ENCODE measurements around the gene COL20A1. TPM values are rescaled to one million over a fixed set of nuclear protein-coding genes. Genes with fewer than 3 reads are reported as not detected.

COL20A1 gene
- total RNA-seq, 1 experiment from 2014 or later: 2.3 TPM

GRCh38 chr20:63361519-63362435, 68.8 kb downstream of the COL20A1 start:
- Histone ChIP-seq H3K4me2 (ENCODE audit: insufficient read depth, insufficient read length, low read length) (peak overlapping the region; percentile 37), H3K4ac (ENCODE audit: low read depth, low read length) (no peak overlapping the region), H3K79me1 (ENCODE audit: insufficient read depth, low read depth, low read length, poor library complexity, severe bottlenecking) (no peaks in the 10 kb centered on the region), H3K23ac (ENCODE audit: insufficient read length, low read depth, low read length) (no peak overlapping the region), H4K5ac (ENCODE audit: insufficient read length, low read depth, low read length) (no peak overlapping the region), H2BK120ac (ENCODE audit: low read depth, low read length, poor library complexity, severe bottlenecking) (no peak overlapping the region), H3K18ac (ENCODE audit: insufficient read length, low read depth, low read length) (no peak overlapping the region), H3K14ac (ENCODE audit: insufficient read depth, low read length) (no peak overlapping the region; the same call in 1 of the 2 replicates), H4K8ac (replicated peaks; ENCODE audit: insufficient read length, low read depth, low read length) (no peak overlapping the region), H3K23me2 (ENCODE audit: insufficient read length, low read depth, low read length, poor library complexity, severe bottlenecking) (peaks cover 6% of the 10 kb centered on the region), H4K20me1 (ENCODE audit: control insufficient read depth, insufficient read depth, insufficient read length) (no peaks in the 10 kb centered on the region), H2AK5ac (ENCODE audit: insufficient read length, low read length) (no peak overlapping the region), H3K4me1 (ENCODE audit: insufficient read depth, low read length) (no peaks in the 10 kb centered on the region; the same call in 1 of the 2 replicates), H3T11ph (ENCODE audit: low read length) (no peak overlapping the region), H3K56ac (ENCODE audit: insufficient read length, low read depth, low read length) (no peak overlapping the region), H2BK12ac (ENCODE audit: insufficient read length, low read depth, low read length) (no peak overlapping the region), H2BK20ac (ENCODE audit: low read depth, low read length, poor library complexity, severe bottlenecking) (no peak overlapping the region), H3K79me2 (ENCODE audit: insufficient read depth, low read length) (no peaks in the 10 kb centered on the region), H3K27ac (ENCODE audit: insufficient read length, low read depth, low read length) (no peak overlapping the region), H2AFZ (ENCODE audit: low read length) (no peak overlapping the region), H3K9me3 (ENCODE audit: control insufficient read depth, low read depth, low read length) (no peaks in the 10 kb centered on the region), H4K91ac (ENCODE audit: insufficient read length, low read depth, low read length) (no peak overlapping the region), H3K9ac (ENCODE audit: extremely low read depth, insufficient read length, low read length) (no peak overlapping the region), H2BK5ac (ENCODE audit: insufficient read length, low read length) (no peak overlapping the region), H3K27me3 (ENCODE audit: insufficient read depth, low read length) (no peaks in the 10 kb centered on the region; the same call in 1 of the 2 replicates), H2BK15ac (ENCODE audit: low read depth, low read length) (no peak overlapping the region)
- DNase-seq: peak; percentile 67
- Mint-ChIP-seq H3K36me3 (ENCODE audit: insufficient read depth in 1 of 3, low read depth in 3 of 3) (no peaks in the 10 kb centered on the region), H3K4me3 (peak overlapping the region; percentile 30 to 69; a peak in 4 of 5 replicates), H3K4me1 (peaks cover 10 to 26% of the 10 kb centered on the region in 2 experiments), H3K9me3 (no peaks in the 10 kb centered on the region; a peak in 1 of 5 replicates), H3K27ac (no peak overlapping the region), H3K27me3 (ENCODE audit: low read depth) (peaks cover 39% of the 10 kb centered on the region)
- WGBS (ENCODE audit: extremely low coverage, insufficient read length, low lambda C conversion rate): no CpG with 5 or more reads among the region's 50 CpGs
- no peak for TF ChIP-seq CTCF (conservative IDR thresholded peaks at IDR 0.05)

Measured in H9 (cell line).